HEK293T (cell line): ENCODE data around the gene ZMYND15.

ENCODE experiments used
- BHLHE40 ChIP-seq: fragments of 450-650 bp; IDR thresholded peaks from 2 replicates; pipeline ENCODE4 v1.6.1; 2016; ENCODE audit warnings: mild to moderate bottlenecking, moderate library complexity, borderline replicate concordance
- CTBP1 ChIP-seq: fragments of 450-650 bp; IDR thresholded peaks from 2 replicates; pipeline ENCODE4 v1.6.1; 2016; ENCODE audit warnings: borderline replicate concordance
- ELF4 ChIP-seq: fragments of 450-650 bp; IDR thresholded peaks from 2 replicates; pipeline ENCODE4 v1.6.1; 2017; ENCODE audit warnings: antibody characterized with exemption
- FOXM1 ChIP-seq: fragments of 450-650 bp; IDR thresholded peaks from 2 replicates; pipeline ENCODE4 v1.6.1; 2017; ENCODE audit warnings: mild to moderate bottlenecking, borderline replicate concordance
- LEF1 ChIP-seq: fragments of 450-650 bp; IDR thresholded peaks from 2 replicates; pipeline ENCODE4 v1.6.1; 2017; ENCODE audit warnings: mild to moderate bottlenecking, borderline replicate concordance
- NFRKB ChIP-seq: fragments of 450-650 bp; IDR thresholded peaks from 2 replicates; pipeline ENCODE4 v1.6.1; 2016; ENCODE audit warnings: mild to moderate bottlenecking, moderate library complexity
- SP1 ChIP-seq: fragments of 450-650 bp; IDR thresholded peaks from 2 replicates; pipeline ENCODE4 v1.6.1; 2017
- TARDBP ChIP-seq: fragments of 450-650 bp; IDR thresholded peaks from 2 replicates; pipeline ENCODE4 v1.6.1; 2016
- ZNF384 ChIP-seq: fragments of 450-650 bp; IDR thresholded peaks from 2 replicates; pipeline ENCODE4 v1.6.1; 2016

- TF ChIP-seq BHLHE40 (no peak), CTBP1 (no peak), ZNF384 (no peak), LEF1 (no peak), FOXM1 (no peak), ELF4 (no peak), TARDBP (no peak), NFRKB (no peak), SP1 (no peak)
Measured at GRCh38 chr17:4742629-4743028, 3.0 kb downstream of the ZMYND15 start.
